AG08396 (cell line): ENCODE data around the gene MYL4.

Source experiments
- DNase-seq: peaks from one replicate; pipeline ENCODE4 v3.0.0; 2012; ENCODE audit warnings: low spot score, mixed read lengths

MYL4 gene

GRCh38 chr17:47273245-47273644 is 64.1 kb downstream of the MYL4 start:
- DNase-seq = no peak
